ENCODE results near the gene CTBP2. TPM values are rescaled to one million over a fixed set of nuclear protein-coding genes. Genes with fewer than 3 reads are reported as not detected.

Gene CTBP2
- total and polyA plus RNA-seq, 4 donors, result 3.4 to 59.2 (median 5.5) TPM

GRCh38 chr10:125101581-125101980 lies 58.8 kb downstream of the CTBP2 start:
- no peak overlapping the region for H3K4me3 ChIP-seq (ENCODE audit: low read depth in 1 of 3, low read length in 3 of 3)
- no peaks in the 10 kb centered on the region for H3K36me3 ChIP-seq (ENCODE audit: control insufficient read depth in 4 of 4, insufficient read depth in 3 of 4, low read depth in 1 of 4, low read length in 3 of 4)
- no peak overlapping the region for H3K27ac ChIP-seq (ENCODE audit: low read depth in 1 of 2, low read length in 2 of 2)
- DNase-seq (ENCODE audit: low spot score), result no peak
- no peaks in the 10 kb centered on the region for H3K4me1 ChIP-seq (ENCODE audit: control insufficient read depth in 4 of 4, insufficient read depth in 4 of 4, low read length in 3 of 4)
- no peaks in the 10 kb centered on the region for H3K9me3 ChIP-seq (ENCODE audit: control insufficient read depth in 4 of 4, low read length in 3 of 4)
- no peaks in the 10 kb centered on the region for H3K27me3 ChIP-seq (ENCODE audit: control insufficient read depth in 4 of 4, insufficient read depth in 4 of 4, low read length in 3 of 4)
- WGBS, result 88% methylated on average over 9 of the region's 9 CpGs
- no peak for TF ChIP-seq REST (IDR thresholded peaks at IDR 0.05)
- no peak for TF ChIP-seq ATF3 (IDR thresholded peaks at IDR 0.05)
- TF ChIP-seq RXRA (IDR thresholded peaks at IDR 0.05), result no peak
- TF ChIP-seq MAX (IDR thresholded peaks at IDR 0.05), result no peak
- no peak overlapping the region for H3K9ac ChIP-seq (ENCODE audit: low read depth in 1 of 2, low read length in 2 of 2)

GRCh38 chr10:125101049-125101448 lies 59.3 kb downstream of the CTBP2 start:
- TF ChIP-seq SP1 (IDR thresholded peaks at IDR 0.05) (no peak), FOXA2 (IDR thresholded peaks at IDR 0.05) (no peak), MAX (IDR thresholded peaks at IDR 0.05) (no peak), ZBTB33 (IDR thresholded peaks at IDR 0.05) (no peak), YY1 (IDR thresholded peaks at IDR 0.05) (no peak), CTCF (IDR thresholded peaks at IDR 0.05; ENCODE audit: low read depth, low read length, missing input control) (no peak), GABPA (IDR thresholded peaks at IDR 0.05 in 1 of 2, conservative IDR thresholded peaks at IDR 0.05 in 1 of 2) (no peak), HNF4G (IDR thresholded peaks at IDR 0.05) (no peak), REST (IDR thresholded peaks at IDR 0.05) (no peak), NR2F2 (IDR thresholded peaks at IDR 0.05) (no peak), RXRA (IDR thresholded peaks at IDR 0.05) (no peak), HNF4A (conservative IDR thresholded peaks at IDR 0.05) (no peak)
- DNase-seq (ENCODE audit: low spot score), result no peak
- no peaks in the 10 kb centered on the region for H3K9me3 ChIP-seq (ENCODE audit: control insufficient read depth in 4 of 4, low read length in 3 of 4)
- H3K27me3 ChIP-seq (ENCODE audit: control insufficient read depth in 4 of 4, insufficient read depth in 4 of 4, low read length in 3 of 4), result no peaks in the 10 kb centered on the region
- 89% methylated on average over 9 of the region's 9 CpGs for WGBS
- no peak overlapping the region for H3K27ac ChIP-seq (ENCODE audit: low read depth in 1 of 2, low read length in 2 of 2)
- H3K4me3 ChIP-seq (ENCODE audit: low read depth in 1 of 3, low read length in 3 of 3), result no peak overlapping the region
- no peaks in the 10 kb centered on the region for H3K36me3 ChIP-seq (ENCODE audit: control insufficient read depth in 4 of 4, insufficient read depth in 3 of 4, low read depth in 1 of 4, low read length in 3 of 4)
- no peak overlapping the region for H3K9ac ChIP-seq (ENCODE audit: low read depth in 1 of 2, low read length in 2 of 2)
- H3K4me1 ChIP-seq (ENCODE audit: control insufficient read depth in 4 of 4, insufficient read depth in 4 of 4, low read length in 3 of 4), result no peaks in the 10 kb centered on the region
